ENCODE data around the gene BOK.
"Not testable (repeated sequence)": the region's sequence is repeated elsewhere in the genome, so short reads cannot be mapped to it uniquely, and the experiment has no call there.

BOK gene

DNA sequence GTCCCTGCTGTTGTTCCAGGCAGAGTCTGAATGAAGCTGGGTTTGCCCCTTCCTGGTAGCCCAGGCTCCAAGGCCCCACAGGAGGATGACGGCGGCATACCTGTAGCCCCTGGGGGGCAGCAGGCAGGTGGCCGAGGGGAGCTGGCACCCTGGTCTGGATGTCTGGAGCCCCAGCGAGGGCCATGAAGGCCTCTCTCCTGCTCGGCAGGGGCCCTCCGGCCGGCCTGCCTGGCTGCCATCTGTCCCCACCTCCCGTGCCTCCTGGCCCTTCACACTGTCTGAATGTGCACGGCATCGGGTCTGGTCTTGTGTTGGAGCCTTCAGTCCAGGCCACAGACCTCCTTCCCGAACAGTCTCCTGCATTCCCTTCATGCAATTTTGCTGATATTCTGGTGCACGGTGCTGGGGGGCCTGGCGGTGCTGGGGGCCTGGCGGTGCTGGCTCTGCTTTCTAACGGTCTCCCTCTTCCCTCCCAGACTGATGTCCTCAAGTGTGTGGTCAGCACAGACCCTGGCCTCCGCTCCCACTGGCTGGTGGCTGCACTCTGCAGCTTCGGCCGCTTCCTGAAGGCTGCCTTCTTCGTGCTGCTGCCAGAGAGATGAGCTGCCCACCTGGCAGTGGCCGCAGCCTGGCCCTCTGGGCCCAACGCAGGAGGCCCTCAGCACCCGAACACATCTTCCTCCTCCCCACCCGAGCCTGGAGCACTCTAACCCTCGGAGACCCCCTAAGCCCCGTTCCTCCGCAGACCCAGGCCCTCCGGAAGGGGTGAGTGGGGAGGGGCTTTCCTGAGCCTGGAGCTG is 13.5 kb downstream of the BOK start:
- DNase-seq (ENCODE audit: low read depth in 2 of 2), result no peak

DNA sequence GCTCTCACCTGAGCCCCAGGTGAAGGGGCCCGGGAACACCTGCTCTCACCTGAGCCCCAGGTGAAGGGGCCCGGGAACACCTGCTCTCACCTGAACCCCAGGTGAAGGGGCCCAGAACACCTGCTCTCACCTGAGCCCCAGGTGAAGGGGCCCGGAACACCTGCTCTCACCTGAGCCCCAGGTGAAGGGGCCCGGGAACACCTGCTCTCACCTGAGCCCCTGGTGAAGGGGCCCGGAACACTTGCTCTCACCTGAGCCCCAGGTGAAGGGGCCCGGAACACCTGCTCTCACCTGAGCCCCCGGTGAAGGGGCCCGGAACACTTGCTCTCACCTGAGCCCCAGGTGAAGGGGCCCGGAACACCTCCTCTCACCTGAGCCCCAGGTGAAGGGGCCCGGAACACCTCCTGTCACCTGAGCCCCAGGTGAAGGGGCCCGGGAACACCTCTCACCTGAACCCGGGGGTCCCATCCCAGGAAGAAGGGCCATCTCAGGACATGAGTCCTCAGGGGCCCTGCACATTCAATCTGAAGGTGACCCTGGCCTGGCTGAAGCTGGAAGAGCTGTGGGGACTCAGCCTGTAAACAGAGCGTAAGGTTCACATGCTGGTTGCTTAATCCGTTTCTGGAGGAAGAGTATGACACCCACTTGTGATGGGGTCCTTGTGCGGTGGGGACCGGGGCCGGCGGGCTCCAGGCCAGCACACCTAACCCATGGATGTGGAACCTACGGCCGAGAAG is 14.5 kb downstream of the BOK start:
- DNase-seq (ENCODE audit: low read depth in 2 of 2), result not testable (repeated sequence)

- DNase-seq (ENCODE audit: low read depth in 2 of 2), result no peak
Observed at GRCh38 chr2:241573741-241574140, 15.2 kb downstream of the BOK start.

DNA sequence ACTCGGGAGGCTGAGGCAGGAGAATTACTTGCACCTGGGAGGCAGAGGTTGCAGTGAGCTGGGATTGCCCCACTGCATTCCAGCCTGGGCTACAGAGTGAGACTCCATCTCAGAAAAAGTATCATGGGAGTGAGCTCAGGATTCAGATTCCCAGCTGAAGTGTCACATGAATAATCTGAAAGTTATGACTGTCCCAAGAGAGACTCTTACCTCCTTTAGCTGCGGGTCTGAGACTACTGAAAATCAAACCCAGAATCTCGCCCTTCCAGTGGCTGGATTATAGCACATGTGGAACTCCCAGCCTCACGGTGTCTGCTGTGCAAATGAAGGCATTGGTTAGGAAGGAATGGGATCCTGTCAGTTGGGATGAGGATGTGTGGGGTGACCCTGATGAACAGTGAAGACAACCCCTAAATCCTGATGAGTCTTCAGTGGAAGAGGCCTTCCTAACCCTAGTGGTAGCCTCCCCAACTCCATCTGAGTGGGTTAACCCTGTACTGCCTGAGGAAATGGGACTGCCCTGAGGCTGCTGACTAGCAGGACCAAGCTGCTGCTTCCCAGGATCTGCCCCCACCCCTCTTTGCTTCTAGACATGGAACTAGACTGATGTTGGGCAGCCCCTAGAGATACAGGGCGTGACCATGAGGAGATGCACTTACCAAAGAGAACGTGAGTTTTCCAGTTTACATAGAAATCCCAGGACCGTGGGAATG is 16.5 kb downstream of the BOK start:
- no peak for DNase-seq (ENCODE audit: low read depth in 2 of 2)

- no peak for DNase-seq (ENCODE audit: low read depth in 2 of 2)
Observed at GRCh38 chr2:241575624-241576292, 17.2 kb downstream of the BOK start.

- no peak for DNase-seq (ENCODE audit: low read depth in 2 of 2)
Observed at GRCh38 chr2:241576293-241576654, 17.7 kb downstream of the BOK start.

- no peak for DNase-seq (ENCODE audit: low read depth in 2 of 2)
Observed at GRCh38 chr2:241577413-241578122, 19.0 kb downstream of the BOK start.

DNA sequence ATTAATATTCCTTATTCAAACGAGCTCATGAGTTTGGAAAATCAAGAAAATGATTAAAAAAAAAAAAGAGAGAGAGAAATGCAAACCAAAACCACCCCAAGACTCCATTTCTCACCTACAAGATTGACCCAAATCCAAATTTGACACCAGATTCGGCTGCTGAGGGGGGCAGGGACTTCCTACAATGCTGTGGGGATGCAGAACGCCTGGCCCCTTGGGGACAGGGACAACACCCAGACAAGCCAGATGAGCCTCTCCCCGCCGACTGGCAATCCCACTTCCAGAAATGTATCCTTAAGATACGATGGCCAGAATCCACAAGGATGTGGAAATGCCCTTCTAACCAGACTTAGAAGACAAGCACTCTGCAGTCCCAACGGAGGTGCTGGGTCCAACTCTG is 20.7 kb downstream of the BOK start:
- no peak for DNase-seq (ENCODE audit: low read depth in 2 of 2)

- no peak for DNase-seq (ENCODE audit: low read depth in 2 of 2)
Observed at GRCh38 chr2:241582328-241582727, 23.8 kb downstream of the BOK start.

- DNase-seq (ENCODE audit: low read depth in 2 of 2), result no peak
Observed at GRCh38 chr2:241582806-241583205, 24.3 kb downstream of the BOK start.

DNA sequence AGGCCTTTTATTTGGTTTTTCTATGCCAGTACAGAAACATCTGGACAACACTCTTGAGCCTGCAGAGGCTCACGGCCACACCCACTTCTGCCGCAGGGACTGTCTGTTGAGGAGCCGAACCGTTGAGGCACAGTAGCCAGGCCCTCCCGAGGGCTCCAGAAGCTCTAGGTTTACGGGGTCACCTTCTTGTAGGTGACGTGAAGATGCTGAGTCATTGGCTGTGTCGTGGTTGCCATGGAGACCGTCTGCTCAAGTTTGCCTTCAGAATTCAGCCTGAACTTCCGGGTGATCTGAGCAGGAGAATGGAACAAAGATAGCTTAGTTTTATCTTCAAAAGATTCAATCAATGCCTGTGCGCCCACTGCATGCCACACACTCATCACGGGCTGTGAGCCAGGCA is 25.9 kb downstream of the BOK start:
- DNase-seq (ENCODE audit: low read depth in 2 of 2), result no peak

DNA sequence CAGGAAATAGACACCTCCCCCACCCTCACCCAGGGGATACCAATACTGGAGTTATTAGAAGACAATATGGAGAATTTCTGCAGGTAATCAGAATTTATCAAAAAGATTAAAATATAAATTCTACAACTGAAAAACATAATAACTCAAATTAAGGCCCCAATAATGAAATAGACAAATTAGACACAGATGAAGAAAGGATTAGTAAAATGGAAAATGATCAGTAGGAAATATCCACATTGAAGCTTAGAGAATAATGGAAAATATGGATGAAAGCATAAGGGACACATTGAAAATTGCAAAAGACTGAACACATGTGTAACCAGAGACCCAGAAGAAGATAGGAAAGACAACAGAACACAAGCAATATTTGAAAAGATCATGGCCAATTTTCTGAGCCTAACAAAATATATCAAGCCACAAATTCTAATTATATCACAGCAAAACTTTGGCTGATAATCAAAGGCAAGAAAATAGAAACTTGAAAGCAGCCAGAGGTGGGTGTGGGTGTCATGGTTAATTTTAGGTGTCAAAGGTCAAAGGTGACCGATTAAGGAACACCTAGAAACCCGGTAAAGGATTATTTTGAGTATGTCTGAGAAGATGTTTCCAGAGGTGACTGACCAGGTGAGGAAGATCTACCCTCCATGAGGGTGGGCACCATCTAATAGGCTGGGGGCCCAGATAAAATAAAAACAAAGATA is 28.2 kb downstream of the BOK start:
- no peak for DNase-seq (ENCODE audit: low read depth in 2 of 2)

- DNase-seq (ENCODE audit: low read depth in 2 of 2), result not testable (repeated sequence)
Observed at GRCh38 chr2:241589863-241590262, 31.3 kb downstream of the BOK start.

- not testable (repeated sequence) for DNase-seq (ENCODE audit: low read depth in 2 of 2)
Observed at GRCh38 chr2:241590496-241591455, 32.2 kb downstream of the BOK start.

- DNase-seq (ENCODE audit: low read depth in 2 of 2), result no peak
Observed at GRCh38 chr2:241592126-241592845, 33.7 kb downstream of the BOK start.

DNA sequence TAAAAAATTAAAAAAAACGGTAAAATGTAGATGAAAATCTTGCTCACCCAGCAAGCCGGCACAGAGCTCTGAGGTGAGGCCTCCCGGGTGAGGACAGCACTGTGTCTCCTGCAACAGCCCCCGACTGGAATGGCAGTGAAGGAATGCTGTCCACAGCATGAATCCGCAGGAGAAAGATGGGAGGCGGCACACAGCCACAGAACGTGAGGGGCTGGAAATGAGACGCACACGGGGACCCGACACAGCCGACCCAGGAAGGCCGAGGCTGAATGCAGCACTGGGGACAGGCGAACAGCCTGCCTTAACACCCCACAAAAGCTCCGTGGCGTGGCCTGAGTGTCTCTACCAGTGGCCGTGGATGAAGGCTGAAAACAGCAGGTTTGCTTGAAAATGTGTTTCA is 34.7 kb downstream of the BOK start:
- DNase-seq (ENCODE audit: low read depth in 2 of 2), result no peak

DNA sequence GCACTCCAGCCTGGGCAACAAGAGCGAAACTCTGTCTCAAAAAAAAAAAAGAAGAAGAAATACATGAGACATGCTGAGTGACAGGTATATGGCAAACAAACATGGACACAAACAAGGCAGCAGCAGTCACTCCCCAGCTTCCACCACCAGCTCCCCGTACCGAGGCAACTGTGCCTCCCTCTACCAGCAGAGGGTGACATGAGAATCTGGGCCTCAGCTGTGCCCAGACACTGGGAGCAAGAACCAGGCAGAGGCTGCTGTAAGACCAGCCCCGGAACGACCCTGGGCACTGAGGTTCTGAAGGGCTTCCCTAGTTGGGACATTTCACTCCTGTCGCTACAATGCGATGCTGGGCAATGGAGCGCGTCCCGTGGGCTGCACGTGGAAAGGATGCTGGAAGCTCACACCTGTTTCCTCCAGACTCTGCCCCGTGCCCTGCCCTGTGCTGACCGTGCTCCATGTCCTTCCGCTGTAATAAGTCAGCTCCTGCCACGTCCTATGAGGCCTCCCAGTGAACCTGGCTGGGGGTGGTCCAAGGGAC is 37.1 kb downstream of the BOK start:
- DNase-seq (ENCODE audit: low read depth in 2 of 2), result no peak

DNA sequence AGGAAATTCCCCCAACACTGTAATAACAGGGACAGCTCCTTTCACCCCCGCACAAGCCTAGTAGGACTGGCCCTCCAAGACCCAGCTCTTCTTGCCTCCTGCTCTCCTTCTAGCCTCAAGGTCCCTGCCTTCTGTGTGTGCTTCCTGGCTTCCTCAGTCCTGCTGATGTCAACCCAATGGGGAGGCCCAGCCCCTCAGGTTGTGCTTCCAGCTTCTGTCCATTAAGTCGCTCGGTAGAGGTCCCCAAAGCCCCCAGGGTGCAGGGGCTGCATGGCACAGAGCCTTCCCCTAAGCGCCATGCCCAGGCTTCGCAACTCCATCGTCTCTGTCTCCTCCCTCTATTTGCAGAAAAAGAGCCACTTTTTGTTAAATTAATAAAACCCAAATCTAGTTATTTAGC is 39.0 kb downstream of the BOK start:
- no peak for DNase-seq (ENCODE audit: low read depth in 2 of 2)

DNA sequence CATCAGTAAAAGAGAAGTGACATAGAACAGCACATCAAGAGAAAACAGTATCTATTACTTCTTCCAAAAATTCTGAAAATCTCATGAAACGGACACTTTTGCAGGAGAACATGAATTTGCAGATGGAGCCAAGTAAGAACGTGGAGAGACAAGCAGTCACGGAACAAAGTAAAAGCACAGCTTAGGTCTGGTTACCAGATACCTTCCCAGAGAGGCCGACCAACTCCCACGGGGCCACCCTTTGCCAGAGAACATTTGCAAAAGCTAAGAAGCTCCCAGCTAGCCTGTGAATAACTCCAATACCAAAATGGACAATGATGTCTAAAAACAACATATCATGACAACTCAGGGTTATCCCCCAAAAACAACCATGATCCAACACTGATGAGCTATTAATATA is 39.5 kb downstream of the BOK start:
- no peak for DNase-seq (ENCODE audit: low read depth in 2 of 2)
